ENCODE measurements around the gene ERI2. TPM values are rescaled to one million over a fixed set of nuclear protein-coding genes. Genes with fewer than 3 reads are reported as not detected.
A peak's percentile ranks its signal among the peaks of the same experiment; 100 is the strongest.

Gene ERI2
- total and polyA plus RNA-seq, 10 donors, result 2.5 to 15.3 (median 8.0) TPM

GRCh38 chr16:20747030-20747816 is 59.0 kb downstream of the ERI2 start:
- no peak for DNase-seq
- Histone ChIP-seq H3K9me3 (peaks cover 10 to 30% (median 25%) of the 10 kb centered on the region in 8 donors), H3K36me3 (no peaks in the 10 kb centered on the region), H3K4me3 (no peak overlapping the region), H3K27me3 (replicated peaks in 1 of 7) (no peaks in the 10 kb centered on the region), H3K27ac (peak overlapping the region in 3 of 8 donors; percentile 4 to 56 (median 26)), H3K4me1 (peaks cover 0 to 12% (median 7%) of the 10 kb centered on the region in 6 donors)
- WGBS, 5 donors, result 53 to 66% (median 61%) methylated on average over 4 of the region's 4 CpGs
- intact Hi-C loops (cut with DNase I; ENCODE audit: low total_unique reads), result no loop called here
- no peak for TF ChIP-seq POLR2AphosphoS5 (IDR thresholded peaks at IDR 0.05)
- TF ChIP-seq, protein P1, sequence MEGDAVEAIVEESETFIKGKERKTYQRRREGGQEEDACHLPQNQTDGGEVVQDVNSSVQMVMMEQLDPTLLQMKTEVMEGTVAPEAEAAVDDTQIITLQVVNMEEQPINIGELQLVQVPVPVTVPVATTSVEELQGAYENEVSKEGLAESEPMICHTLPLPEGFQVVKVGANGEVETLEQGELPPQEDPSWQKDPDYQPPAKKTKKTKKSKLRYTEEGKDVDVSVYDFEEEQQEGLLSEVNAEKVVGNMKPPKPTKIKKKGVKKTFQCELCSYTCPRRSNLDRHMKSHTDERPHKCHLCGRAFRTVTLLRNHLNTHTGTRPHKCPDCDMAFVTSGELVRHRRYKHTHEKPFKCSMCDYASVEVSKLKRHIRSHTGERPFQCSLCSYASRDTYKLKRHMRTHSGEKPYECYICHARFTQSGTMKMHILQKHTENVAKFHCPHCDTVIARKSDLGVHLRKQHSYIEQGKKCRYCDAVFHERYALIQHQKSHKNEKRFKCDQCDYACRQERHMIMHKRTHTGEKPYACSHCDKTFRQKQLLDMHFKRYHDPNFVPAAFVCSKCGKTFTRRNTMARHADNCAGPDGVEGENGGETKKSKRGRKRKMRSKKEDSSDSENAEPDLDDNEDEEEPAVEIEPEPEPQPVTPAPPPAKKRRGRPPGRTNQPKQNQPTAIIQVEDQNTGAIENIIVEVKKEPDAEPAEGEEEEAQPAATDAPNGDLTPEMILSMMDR (IDR thresholded peaks at IDR 0.05 in 8 of 11, conservative IDR thresholded peaks at IDR 0.05 in 3 of 11), result no peak
- no peak for TF ChIP-seq POLR2A (IDR thresholded peaks at IDR 0.05)

- peaks cover 0 to 16% (median 11%) of the 10 kb centered on the region in 6 donors for H3K4me1 ChIP-seq
- no peak for TF ChIP-seq POLR2AphosphoS5 (IDR thresholded peaks at IDR 0.05)
- TF ChIP-seq, protein P1 (IDR thresholded peaks at IDR 0.05 in 8 of 11, conservative IDR thresholded peaks at IDR 0.05 in 3 of 11), result no peak
- TF ChIP-seq POLR2A (IDR thresholded peaks at IDR 0.05), result no peak
- intact Hi-C loops (cut with DNase I; ENCODE audit: low total_unique reads), result no loop called here
- H3K4me3 ChIP-seq, result no peak overlapping the region
- H3K36me3 ChIP-seq, result no peaks in the 10 kb centered on the region
- peaks cover 10 to 30% (median 25%) of the 10 kb centered on the region in 8 donors for H3K9me3 ChIP-seq
- H3K27ac ChIP-seq, result peak overlapping the region in 2 of 8 donors; percentile 26 to 56
- H3K27me3 ChIP-seq (replicated peaks in 1 of 7), result no peaks in the 10 kb centered on the region
- DNase-seq, result no peak
- WGBS, 5 donors, result 93 to 97% (median 96%) methylated on average over 3 of the region's 3 CpGs
These were observed 59.8 kb downstream of the ERI2 start for GRCh38 chr16:20746461-20746860.

Small RNA genes lying within 50 kb of the gene (small RNA-seq; reads per million reads assigned to genes)
- 0 reads per million in 4 donors for gene RF00618
- gene RNU6-944P, result 0 reads per million in 4 donors

Other genes with a start within 250 kb of the ERI2 start
- gene ACSM2B, start 230.1 kb downstream of the ERI2 start, total RNA-seq, result not detected
- gene ACSM2B, start 230.1 kb downstream of the ERI2 start, polyA plus RNA-seq, result not detected
- under 1 TPM in 3 of 7 donors, not detected in 4; 0.25 to 0.72 (median 0.44) TPM for gene ACSM1, start 108.8 kb downstream of the ERI2 start, total RNA-seq
- gene ACSM1, start 108.8 kb downstream of the ERI2 start, polyA plus RNA-seq, result under 1 TPM; 0.26 to 0.47 (median 0.37) TPM
- gene THUMPD1, start 64.7 kb downstream of the ERI2 start, total RNA-seq, result 10 to 100 TPM; 33.6 to 63.1 (median 40.3) TPM
- gene THUMPD1, start 64.7 kb downstream of the ERI2 start, polyA plus RNA-seq, result 10 to 100 TPM; 17.1 to 19.9 (median 17.5) TPM
- gene ACSM3, start 42.5 kb downstream of the ERI2 start, total RNA-seq, result 1 to 10 TPM; 2.6 to 9.0 (median 4.7) TPM
- gene ACSM3, start 42.5 kb downstream of the ERI2 start, polyA plus RNA-seq, result 1 to 10 TPM; 3.0 to 4.2 (median 4.2) TPM
- 1 to 10 TPM; 1.1 to 3.7 (median 1.9) TPM for gene REXO5, start 55 bp upstream of the ERI2 start, total RNA-seq
- gene REXO5, start 55 bp upstream of the ERI2 start, polyA plus RNA-seq, result 1 to 10 TPM in 1 of 3 donors, under 1 TPM in 2; 0.46 to 1.1 (median 0.90) TPM
- 10 to 100 TPM in 4 of 7 donors, 1 to 10 TPM in 3; 6.8 to 13.7 (median 10.1) TPM for gene DCUN1D3, start 93.9 kb upstream of the ERI2 start, total RNA-seq
- 1 to 10 TPM; 1.0 to 3.0 (median 1.3) TPM for gene DCUN1D3, start 93.9 kb upstream of the ERI2 start, polyA plus RNA-seq
- gene LYRM1, start 94.3 kb upstream of the ERI2 start, total RNA-seq, result 10 to 100 TPM; 15.3 to 25.4 (median 22.8) TPM
- gene LYRM1, start 94.3 kb upstream of the ERI2 start, polyA plus RNA-seq, result 10 to 100 TPM; 35.8 to 47.2 (median 39.4) TPM